Mesendoderm (in vitro differentiated cells): ENCODE results near the gene ANKS1A.
A peak's percentile ranks its signal among the peaks of the same experiment; 100 is the strongest.
"Not testable (repeated sequence)": the region's sequence is repeated elsewhere in the genome, so short reads cannot be mapped to it uniquely, and the experiment has no call there.

ENCODE experiments used
- DNase-seq: peaks from one replicate; pipeline ENCODE4 v3.0.0; 2013
- H2AK5ac ChIP-seq: 2 replicates; pipeline ENCODE4 v1.6.1; 2013; ENCODE audit warnings: low read length, inconsistent platforms
- H2BK120ac ChIP-seq: 2 replicates; pipeline ENCODE4 v1.6.1; 2013; ENCODE audit warnings: low read depth, mild to moderate bottlenecking, low read length, moderate library complexity, mixed read lengths
- H2BK15ac ChIP-seq: replicated peaks from 2 replicates; pipeline ENCODE4 v1.6.1; 2013; ENCODE audit warnings: low read depth, mild to moderate bottlenecking, moderate library complexity
- H2BK5ac ChIP-seq: 2 replicates; pipeline ENCODE4 v1.6.1; 2013; ENCODE audit warnings: low read length, inconsistent platforms
- H3K18ac ChIP-seq: 2 replicates; pipeline ENCODE4 v1.6.1; 2013; ENCODE audit warnings: mild to moderate bottlenecking, low read length, mixed read lengths
- H3K23ac ChIP-seq: one replicate; pipeline ENCODE4 v1.6.1; 2013; ENCODE audit warnings: low read length
- H3K27ac ChIP-seq: 2 replicates; pipeline ENCODE4 v1.5.1; 2013; ENCODE audit warnings: low read depth, mild to moderate bottlenecking, inconsistent platforms, low read length, moderate library complexity
- H3K27me3 ChIP-seq: 2 replicates; pipeline ENCODE4 v1.6.1; 2013; ENCODE audit warnings: low read length, control low read depth, mild to moderate bottlenecking, inconsistent platforms; ENCODE audit not compliant: insufficient read depth, poor library complexity
- H3K36me3 ChIP-seq: 2 replicates; pipeline ENCODE4 v1.6.1; 2013; ENCODE audit warnings: low read length, inconsistent platforms; ENCODE audit not compliant: control insufficient read depth, insufficient read depth
- H3K4ac ChIP-seq: one replicate; pipeline ENCODE4 v1.6.1; 2013; ENCODE audit warnings: low read depth, mild to moderate bottlenecking, low read length, moderate library complexity
- H3K4me1 ChIP-seq: 2 replicates; pipeline ENCODE4 v1.6.1; 2013; ENCODE audit warnings: low read depth, low read length, inconsistent platforms; ENCODE audit not compliant: control insufficient read depth
- H3K4me2 ChIP-seq: 2 replicates; pipeline ENCODE4 v1.6.1; 2013; ENCODE audit warnings: low read length
- H3K4me3 ChIP-seq: 2 replicates; pipeline ENCODE4 v1.5.1; 2013; ENCODE audit warnings: mild to moderate bottlenecking, low read length
- H3K56ac ChIP-seq: one replicate; pipeline ENCODE4 v1.6.1; 2013; ENCODE audit warnings: low read length
- H3K79me1 ChIP-seq: 2 replicates; pipeline ENCODE4 v1.6.1; 2013; ENCODE audit warnings: low read length, inconsistent platforms
- H3K79me2 ChIP-seq: 2 replicates; pipeline ENCODE4 v1.6.1; 2013; ENCODE audit warnings: mild to moderate bottlenecking, low read length; ENCODE audit not compliant: control insufficient read depth, insufficient read depth
- H3K9ac ChIP-seq: 2 replicates; pipeline ENCODE4 v1.6.1; 2013; ENCODE audit warnings: low read length, inconsistent platforms
- H4K5ac ChIP-seq: one replicate; pipeline ENCODE4 v1.6.1; 2013; ENCODE audit warnings: low read length
- H4K8ac ChIP-seq: one replicate; pipeline ENCODE4 v1.6.1; 2013; ENCODE audit warnings: low read depth, mild to moderate bottlenecking, control low read depth, low read length, moderate library complexity
- WGBS: extraction: QIAGEN DNeasy Blood & Tissue Kit; methylation state at CpG from one replicate; pipeline ENCODE4 v1.1.7; 2013; ENCODE audit warnings: low lambda C conversion rate, missing lambda C conversion rate; ENCODE audit not compliant: insufficient coverage; ENCODE audit errors: extremely low coverage; 5-methylcytosine and 5-hydroxymethylcytosine counted together

The ANKS1A gene

DNA sequence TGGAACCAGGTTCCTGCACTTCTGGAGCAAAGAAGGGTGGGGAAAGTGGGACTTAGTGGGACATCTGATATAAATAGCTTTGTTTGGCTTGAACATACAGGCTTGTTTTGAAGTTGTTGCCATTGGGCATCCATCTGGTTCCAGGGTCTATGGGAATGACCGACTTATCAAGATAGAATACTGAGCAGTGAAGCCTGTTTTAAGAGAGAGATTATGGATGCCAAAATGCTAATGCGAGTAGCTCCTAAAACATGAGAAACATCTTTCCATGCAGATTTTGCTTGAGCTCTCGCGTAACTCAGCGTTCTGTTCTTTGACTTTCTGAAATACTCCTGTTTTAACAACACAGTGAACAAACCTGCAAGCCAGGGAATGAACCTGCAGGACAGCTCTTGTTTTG is 98.5 kb downstream of the ANKS1A start:
- no peaks in the 10 kb centered on the region for H3K27me3 ChIP-seq
- no peak overlapping the region for H3K23ac ChIP-seq
- no peak overlapping the region for H3K4me3 ChIP-seq
- H3K4me2 ChIP-seq: no peak overlapping the region
- H4K8ac ChIP-seq: no peak overlapping the region
- H3K79me1 ChIP-seq: no peaks in the 10 kb centered on the region
- H3K79me2 ChIP-seq: no peaks in the 10 kb centered on the region
- H3K27ac ChIP-seq: no peak overlapping the region
- no peak overlapping the region for H3K9ac ChIP-seq
- no peaks in the 10 kb centered on the region for H3K36me3 ChIP-seq
- H3K56ac ChIP-seq: no peak overlapping the region
- no peak overlapping the region for H3K18ac ChIP-seq
- WGBS: no CpG with 5 or more reads among the region's 5 CpGs
- H3K4me1 ChIP-seq: no peaks in the 10 kb centered on the region
- H4K5ac ChIP-seq: no peak overlapping the region
- H2AK5ac ChIP-seq: no peak overlapping the region
- no peak overlapping the region for H2BK5ac ChIP-seq
- no peak for DNase-seq
- H2BK120ac ChIP-seq: no peak overlapping the region
- no peak overlapping the region for H3K4ac ChIP-seq
- no peak overlapping the region for H2BK15ac ChIP-seq

DNA sequence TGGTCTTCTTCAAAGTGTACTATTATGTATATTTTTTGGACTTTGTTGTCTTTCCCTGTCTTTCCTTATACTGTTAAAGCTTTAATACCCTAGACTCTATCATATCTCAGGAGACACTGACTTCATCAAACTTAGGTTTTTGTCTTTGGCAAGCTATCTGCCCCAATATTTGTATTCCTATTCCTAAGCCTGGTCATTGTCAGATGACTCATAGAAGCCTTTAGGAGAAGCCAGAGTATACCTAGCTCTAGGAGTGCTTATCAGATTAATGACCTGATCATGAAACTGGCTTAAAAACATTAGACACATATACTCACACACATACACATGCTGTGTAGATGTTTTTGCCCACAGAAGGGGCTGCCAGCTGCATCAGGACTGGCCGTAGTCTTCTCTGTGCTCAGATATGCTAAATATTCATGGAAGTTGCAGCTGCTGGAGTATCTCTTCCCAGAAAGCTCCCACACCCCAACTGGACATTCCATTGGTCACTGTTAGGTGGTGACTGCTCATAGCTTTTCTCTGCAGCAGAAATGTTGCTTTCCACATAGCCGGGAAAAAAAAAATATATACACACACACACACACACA is 102.0 kb downstream of the ANKS1A start:
- Histone ChIP-seq H2BK5ac (no peak overlapping the region), H3K27me3 (no peaks in the 10 kb centered on the region), H2BK120ac (no peak overlapping the region), H3K4me2 (no peak overlapping the region), H3K79me1 (no peaks in the 10 kb centered on the region), H3K18ac (no peak overlapping the region), H3K4ac (no peak overlapping the region), H3K56ac (no peak overlapping the region), H3K79me2 (no peaks in the 10 kb centered on the region), H3K27ac (no peak overlapping the region), H3K36me3 (peaks cover 6% of the 10 kb centered on the region), H2AK5ac (no peak overlapping the region), H3K4me1 (no peaks in the 10 kb centered on the region), H3K23ac (no peak overlapping the region), H4K5ac (no peak overlapping the region), H2BK15ac (no peak overlapping the region), H3K4me3 (no peak overlapping the region), H4K8ac (no peak overlapping the region), H3K9ac (no peak overlapping the region)
- DNase-seq: no peak
- WGBS: no CpG with 5 or more reads among the region's 2 CpGs

DNA sequence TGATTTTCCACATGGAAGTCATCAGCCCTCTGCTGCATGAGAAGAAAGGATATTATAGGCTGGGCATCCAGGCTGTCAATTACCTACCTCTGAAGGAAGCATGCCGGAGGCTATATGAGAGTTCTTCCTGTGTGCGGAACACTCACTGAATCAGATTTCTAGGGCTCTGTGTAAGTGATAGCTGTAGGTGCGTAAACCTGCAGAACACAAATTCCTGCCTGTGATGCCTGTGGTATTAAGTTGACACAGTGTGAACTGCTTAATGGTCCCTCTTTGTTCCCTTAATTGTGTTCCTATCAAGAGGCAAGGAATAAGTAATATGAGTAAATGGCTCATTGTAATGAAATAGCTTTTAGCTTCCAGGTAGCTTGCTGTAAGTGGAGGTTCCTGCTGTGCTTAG is 103.3 kb downstream of the ANKS1A start:
- Histone ChIP-seq H3K4me1 (no peaks in the 10 kb centered on the region), H4K5ac (no peak overlapping the region), H3K79me1 (no peaks in the 10 kb centered on the region), H3K79me2 (no peaks in the 10 kb centered on the region), H2BK120ac (no peak overlapping the region), H3K4me3 (no peak overlapping the region), H3K4me2 (no peak overlapping the region), H2AK5ac (no peak overlapping the region), H3K23ac (no peak overlapping the region), H3K9ac (no peak overlapping the region), H3K36me3 (peaks cover 6% of the 10 kb centered on the region), H4K8ac (no peak overlapping the region), H3K27ac (no peak overlapping the region), H2BK15ac (no peak overlapping the region), H3K18ac (no peak overlapping the region), H3K27me3 (no peaks in the 10 kb centered on the region), H3K4ac (no peak overlapping the region), H3K56ac (no peak overlapping the region), H2BK5ac (no peak overlapping the region)
- WGBS: no CpG with 5 or more reads among the region's 3 CpGs
- DNase-seq: peak; percentile 37

DNA sequence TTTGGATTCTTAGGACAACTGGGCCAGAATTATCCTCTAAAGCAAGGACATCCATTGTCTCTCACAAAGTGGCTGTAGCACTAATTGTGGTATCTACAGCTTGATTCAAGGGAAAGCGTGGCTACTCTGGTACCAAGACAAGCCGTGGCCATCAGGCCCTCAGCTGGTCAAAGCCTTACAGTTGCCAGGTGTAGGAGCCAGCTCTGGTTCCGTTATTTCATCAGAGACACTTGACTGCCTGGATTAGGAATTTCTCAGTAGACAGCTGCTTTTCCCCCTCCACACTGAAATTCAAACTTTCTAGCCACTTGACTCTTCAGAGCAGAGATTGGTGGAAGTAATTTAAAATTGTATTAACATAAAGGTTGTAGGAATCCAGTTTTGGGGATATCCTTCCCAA is 104.2 kb downstream of the ANKS1A start:
- no peak overlapping the region for H3K9ac ChIP-seq

GRCh38 chr6:34994693-34995092 is 105.6 kb downstream of the ANKS1A start:
- no peak overlapping the region for H3K4me3 ChIP-seq
- peaks cover 6% of the 10 kb centered on the region for H3K36me3 ChIP-seq
- no peak overlapping the region for H3K23ac ChIP-seq
- H3K56ac ChIP-seq: no peak overlapping the region
- H3K27ac ChIP-seq: no peak overlapping the region
- H2BK5ac ChIP-seq: no peak overlapping the region
- H4K8ac ChIP-seq: no peak overlapping the region
- H3K4me2 ChIP-seq: no peak overlapping the region
- no peak overlapping the region for H2AK5ac ChIP-seq
- H4K5ac ChIP-seq: no peak overlapping the region
- no peak overlapping the region for H3K4ac ChIP-seq
- H3K79me1 ChIP-seq: no peaks in the 10 kb centered on the region
- H3K4me1 ChIP-seq: no peaks in the 10 kb centered on the region
- no peaks in the 10 kb centered on the region for H3K27me3 ChIP-seq
- no peak overlapping the region for H2BK120ac ChIP-seq
- no peak overlapping the region for H2BK15ac ChIP-seq
- no CpG with 5 or more reads among the region's 7 CpGs for WGBS
- DNase-seq: no peak
- no peak overlapping the region for H3K18ac ChIP-seq
- no peak overlapping the region for H3K9ac ChIP-seq
- no peaks in the 10 kb centered on the region for H3K79me2 ChIP-seq

More for the DNA sequence above, 104.2 kb downstream of the ANKS1A start:
- no peak overlapping the region for H2AK5ac ChIP-seq
- peak overlapping the region; percentile 5 for H3K27ac ChIP-seq
- H3K4me2 ChIP-seq: no peak overlapping the region
- no peak overlapping the region for H2BK120ac ChIP-seq
- H3K56ac ChIP-seq: no peak overlapping the region
- H3K79me1 ChIP-seq: no peaks in the 10 kb centered on the region
- no peaks in the 10 kb centered on the region for H3K4me1 ChIP-seq
- no peaks in the 10 kb centered on the region for H3K79me2 ChIP-seq
- no CpG with 5 or more reads among the region's 3 CpGs for WGBS
- H3K36me3 ChIP-seq: peaks cover 6% of the 10 kb centered on the region
- no peak overlapping the region for H4K5ac ChIP-seq
- no peak overlapping the region for H2BK15ac ChIP-seq
- no peak for DNase-seq
- no peak overlapping the region for H2BK5ac ChIP-seq
- H3K23ac ChIP-seq: no peak overlapping the region
- no peak overlapping the region for H3K18ac ChIP-seq
- no peak overlapping the region for H3K4ac ChIP-seq
- no peak overlapping the region for H3K4me3 ChIP-seq
- H3K27me3 ChIP-seq: no peaks in the 10 kb centered on the region
- no peak overlapping the region for H4K8ac ChIP-seq

DNA sequence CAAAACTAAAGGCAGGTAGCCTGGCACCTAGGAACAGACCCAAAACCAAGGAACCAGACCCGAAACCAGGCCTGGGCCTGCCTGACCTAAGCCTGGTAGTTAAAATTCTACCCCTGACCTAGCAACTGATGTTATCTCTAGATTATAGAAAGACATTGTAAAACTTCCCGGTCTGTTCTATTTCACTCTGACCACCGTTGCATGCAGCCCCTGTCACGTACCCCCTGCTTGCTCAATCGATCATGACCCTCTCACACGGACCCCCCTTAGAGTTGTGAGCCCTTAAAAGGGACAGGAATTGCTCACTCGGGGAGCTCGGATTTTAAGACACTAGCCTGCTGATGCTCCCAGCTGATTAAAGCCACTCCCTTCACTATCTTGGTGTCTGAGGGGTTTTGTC is 109.4 kb downstream of the ANKS1A start:
- not testable (repeated sequence) for H2BK5ac ChIP-seq, H3K4me3 ChIP-seq, H3K27ac ChIP-seq, H3K4me2 ChIP-seq, H3K9ac ChIP-seq, H3K56ac ChIP-seq, H3K23ac ChIP-seq, H3K4ac ChIP-seq, DNase-seq, H4K8ac ChIP-seq, H2BK120ac ChIP-seq, H4K5ac ChIP-seq, H3K36me3 ChIP-seq, H3K79me2 ChIP-seq, H2BK15ac ChIP-seq, H3K18ac ChIP-seq, H3K79me1 ChIP-seq, H2AK5ac ChIP-seq, H3K4me1 ChIP-seq, H3K27me3 ChIP-seq
- WGBS: no CpG with 5 or more reads among the region's 8 CpGs
